GM18909 (cell line): Measurements from ENCODE around the gene CBLL1.

Experiments used
- ATAC-seq: cut with Tn5 transposase; IDR thresholded peaks from one replicate; pipeline ENCODE4 v1.9.1; 2021; ENCODE audit warnings: mild to moderate bottlenecking; ENCODE audit not compliant: unreplicated experiment, poor library complexity

CBLL1 gene

GRCh38 chr7:107743567-107744344 is at the start of gene CBLL1:
TSS of gene CBLL1 (plus strand) at chr7:107744142. CDS start at chr7:107744164, 22 bp downstream.
- peak; percentile 93 for ATAC-seq

GRCh38 chr7:107694386-107694785 is 49.6 kb upstream of the CBLL1 start:
- ATAC-seq: no peak

GRCh38 chr7:107696330-107696946 is 47.5 kb upstream of the CBLL1 start:
- no peak for ATAC-seq

- no peak for ATAC-seq
Measured at GRCh38 chr7:107697321-107698049, 46.5 kb upstream of the CBLL1 start.

GRCh38 chr7:107700570-107700969 is 43.4 kb upstream of the CBLL1 start:
- ATAC-seq: no peak

GRCh38 chr7:107701191-107701590 is 42.8 kb upstream of the CBLL1 start:
- no peak for ATAC-seq

GRCh38 chr7:107703219-107703618 is 40.7 kb upstream of the CBLL1 start:
- no peak for ATAC-seq

GRCh38 chr7:107703872-107704271 is 40.1 kb upstream of the CBLL1 start:
- no peak for ATAC-seq

- ATAC-seq: no peak
Measured at GRCh38 chr7:107708956-107709355, 35.0 kb upstream of the CBLL1 start.

GRCh38 chr7:107711301-107711700 is 32.6 kb upstream of the CBLL1 start:
- no peak for ATAC-seq

- ATAC-seq: no peak
Measured at GRCh38 chr7:107712025-107712424, 31.9 kb upstream of the CBLL1 start.

- ATAC-seq: no peak
Measured at GRCh38 chr7:107712896-107713295, 31.0 kb upstream of the CBLL1 start.

GRCh38 chr7:107715531-107715930 is 28.4 kb upstream of the CBLL1 start:
- ATAC-seq: no peak

- ATAC-seq: no peak
Measured at GRCh38 chr7:107718456-107719193, 25.3 kb upstream of the CBLL1 start.

GRCh38 chr7:107721286-107721685 is 22.7 kb upstream of the CBLL1 start:
- no peak for ATAC-seq

- no peak for ATAC-seq
Measured at GRCh38 chr7:107723255-107723654, 20.7 kb upstream of the CBLL1 start.

GRCh38 chr7:107725138-107725740 is 18.7 kb upstream of the CBLL1 start:
- no peak for ATAC-seq

GRCh38 chr7:107726356-107727130 is 17.4 kb upstream of the CBLL1 start:
- no peak for ATAC-seq

GRCh38 chr7:107728276-107728675 is 15.7 kb upstream of the CBLL1 start:
- no peak for ATAC-seq
